Progenitor cell of endocrine pancreas (in vitro differentiated cells): ENCODE data around the gene HLA-DOB. TPM values are rescaled to one million over a fixed set of nuclear protein-coding genes. Genes with fewer than 3 reads are reported as not detected.
"Not testable (repeated sequence)": the region's sequence is repeated elsewhere in the genome, so short reads cannot be mapped to it uniquely, and the experiment has no call there.

ENCODE experiments used
- DNase-seq: peaks from one replicate; pipeline ENCODE4 v3.0.0; 2021; ENCODE audit warnings: low spot score; ENCODE audit not compliant: unreplicated experiment
- H3K27ac Mint-ChIP-seq: 2 replicates; pipeline ENCODE4 v1.8.0; 2021; ENCODE audit warnings: mild to moderate bottlenecking, moderate library complexity, mixed read lengths
- H3K27me3 Mint-ChIP-seq: 2 replicates; pipeline ENCODE4 v1.8.0; 2021; ENCODE audit warnings: mixed read lengths
- H3K36me3 Mint-ChIP-seq: 2 replicates; pipeline ENCODE4 v1.8.0; 2022; ENCODE audit warnings: mixed read lengths; ENCODE audit not compliant: insufficient read depth
- H3K4me1 Mint-ChIP-seq: 2 replicates; pipeline ENCODE4 v1.8.0; 2021; ENCODE audit warnings: low read depth, mixed read lengths
- H3K4me3 Mint-ChIP-seq: 2 replicates; pipeline ENCODE4 v1.8.0; 2021; ENCODE audit warnings: low read depth, mild to moderate bottlenecking, moderate library complexity, mixed read lengths
- H3K9me3 Mint-ChIP-seq: 2 replicates; pipeline ENCODE4 v1.8.0; 2021; ENCODE audit warnings: low read depth, mixed read lengths
- CTCF ChIP-seq: fragments of 200-600 bp; sonication (generic); IDR thresholded peaks from one replicate; pipeline ENCODE4 v1.5.0; 2021; ENCODE audit warnings: antibody characterized with exemption, mild to moderate bottlenecking; ENCODE audit not compliant: unreplicated experiment
- total RNA-seq: library from RNA; stranded (reverse); gene quantifications from 2 replicates; pipeline ENCODE4 v1.2.1, GENCODE V29; 2021

The HLA-DOB gene
- total RNA-seq, 1 donor from 2014 or later = not detected

GRCh38 chr6:32809171-32809570, 7.6 kb downstream of the HLA-DOB start:
- Mint-ChIP-seq H3K9me3 (no peaks in the 10 kb centered on the region), H3K27ac (no peak overlapping the region), H3K4me3 (no peak overlapping the region), H3K4me1 (no peaks in the 10 kb centered on the region), H3K36me3 (no peaks in the 10 kb centered on the region), H3K27me3 (peaks cover 42% of the 10 kb centered on the region)
- DNase-seq = no peak
- TF ChIP-seq CTCF = no peak

GRCh38 chr6:32807020-32807580, 9.7 kb downstream of the HLA-DOB start:
- no peak for DNase-seq
- TF ChIP-seq CTCF = peak; percentile 18
- H3K4me3 Mint-ChIP-seq = no peak overlapping the region
- peaks cover 48% of the 10 kb centered on the region for H3K27me3 Mint-ChIP-seq
- no peaks in the 10 kb centered on the region for H3K4me1 Mint-ChIP-seq
- no peaks in the 10 kb centered on the region for H3K9me3 Mint-ChIP-seq
- no peak overlapping the region for H3K27ac Mint-ChIP-seq
- H3K36me3 Mint-ChIP-seq = no peaks in the 10 kb centered on the region

- H3K4me1 Mint-ChIP-seq, H3K36me3 Mint-ChIP-seq, H3K27ac Mint-ChIP-seq, H3K4me3 Mint-ChIP-seq, DNase-seq, H3K9me3 Mint-ChIP-seq: not testable (repeated sequence)
- peaks cover 58% of the 10 kb centered on the region for H3K27me3 Mint-ChIP-seq
Observed at GRCh38 chr6:32805404-32805803, 11.4 kb downstream of the HLA-DOB start.

- peaks cover 4% of the 10 kb centered on the region for H3K9me3 Mint-ChIP-seq
- H3K27ac Mint-ChIP-seq = no peak overlapping the region
- H3K27me3 Mint-ChIP-seq = peaks cover 65% of the 10 kb centered on the region
- TF ChIP-seq CTCF = no peak
- no peak for DNase-seq
- H3K36me3 Mint-ChIP-seq = no peaks in the 10 kb centered on the region
- H3K4me1 Mint-ChIP-seq = no peaks in the 10 kb centered on the region
- no peak overlapping the region for H3K4me3 Mint-ChIP-seq
Observed at GRCh38 chr6:32803416-32803815, 13.4 kb downstream of the HLA-DOB start.

GRCh38 chr6:32799740-32800139, 17.1 kb downstream of the HLA-DOB start:
- TF ChIP-seq CTCF = no peak
- H3K27ac Mint-ChIP-seq = no peak overlapping the region
- H3K4me1 Mint-ChIP-seq = peaks cover 2% of the 10 kb centered on the region
- H3K4me3 Mint-ChIP-seq = no peak overlapping the region
- no peak for DNase-seq
- no peaks in the 10 kb centered on the region for H3K36me3 Mint-ChIP-seq
- H3K9me3 Mint-ChIP-seq = peaks cover 4% of the 10 kb centered on the region
- H3K27me3 Mint-ChIP-seq = peaks cover 77% of the 10 kb centered on the region

- no peak overlapping the region for H3K4me3 Mint-ChIP-seq
- H3K9me3 Mint-ChIP-seq = peaks cover 4% of the 10 kb centered on the region
- no peaks in the 10 kb centered on the region for H3K36me3 Mint-ChIP-seq
- DNase-seq = no peak
- H3K27me3 Mint-ChIP-seq = peaks cover 77% of the 10 kb centered on the region
- TF ChIP-seq CTCF = no peak
- no peak overlapping the region for H3K27ac Mint-ChIP-seq
- peaks cover 2% of the 10 kb centered on the region for H3K4me1 Mint-ChIP-seq
Observed at GRCh38 chr6:32799168-32799567, 17.6 kb downstream of the HLA-DOB start.
